GM06990 (cell line): ENCODE results near the gene GMPPA.

Experiments used
- DNase-seq: peaks from one replicate; pipeline ENCODE4 v3.0.0-alpha.2; 2011; ENCODE audit not compliant: insufficient read length; ENCODE audit errors: extremely low read depth
- H3K27me3 ChIP-seq: replicated peaks from 2 replicates; pipeline ENCODE4 v1.6.0; 2011; ENCODE audit warnings: low read length; ENCODE audit not compliant: control insufficient read depth, insufficient read depth
- H3K36me3 ChIP-seq: 2 replicates; pipeline ENCODE4 v1.5.1; 2011; ENCODE audit warnings: low read length; ENCODE audit not compliant: control insufficient read depth, insufficient read depth
- H3K4me3 ChIP-seq: replicated peaks from 2 replicates; pipeline ENCODE4 v1.5.1; 2011; ENCODE audit warnings: low read depth, mild to moderate bottlenecking, control low read depth, low read length
- TF ChIP-seq, protein P1 (sequence below): IDR thresholded peaks from 2 replicates; pipeline ENCODE4 v1.5.1; 2011; ENCODE audit warnings: low read length, control low read depth, mild to moderate bottlenecking, inconsistent platforms; ENCODE audit not compliant: insufficient read depth, poor library complexity, severe bottlenecking

The GMPPA gene

DNA sequence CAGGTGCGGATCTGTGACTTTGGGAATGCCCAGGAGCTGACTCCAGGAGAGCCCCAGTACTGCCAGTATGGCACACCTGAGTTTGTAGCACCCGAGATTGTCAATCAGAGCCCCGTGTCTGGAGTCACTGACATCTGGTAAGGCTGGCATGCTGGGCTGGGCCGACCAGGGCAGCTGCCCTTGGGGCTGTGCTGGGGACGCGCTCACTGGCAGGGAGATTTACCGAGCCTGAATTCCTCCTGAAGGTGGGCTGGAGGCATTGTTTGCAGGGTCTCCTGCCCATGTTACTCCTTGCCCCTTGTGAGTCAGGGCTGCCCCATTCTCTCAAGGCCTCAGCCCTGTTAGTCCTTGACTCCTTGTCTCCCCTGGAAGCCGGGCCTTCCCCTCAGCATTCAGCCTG, 18.7 kb upstream of the GMPPA start:
- TF ChIP-seq, protein P1, sequence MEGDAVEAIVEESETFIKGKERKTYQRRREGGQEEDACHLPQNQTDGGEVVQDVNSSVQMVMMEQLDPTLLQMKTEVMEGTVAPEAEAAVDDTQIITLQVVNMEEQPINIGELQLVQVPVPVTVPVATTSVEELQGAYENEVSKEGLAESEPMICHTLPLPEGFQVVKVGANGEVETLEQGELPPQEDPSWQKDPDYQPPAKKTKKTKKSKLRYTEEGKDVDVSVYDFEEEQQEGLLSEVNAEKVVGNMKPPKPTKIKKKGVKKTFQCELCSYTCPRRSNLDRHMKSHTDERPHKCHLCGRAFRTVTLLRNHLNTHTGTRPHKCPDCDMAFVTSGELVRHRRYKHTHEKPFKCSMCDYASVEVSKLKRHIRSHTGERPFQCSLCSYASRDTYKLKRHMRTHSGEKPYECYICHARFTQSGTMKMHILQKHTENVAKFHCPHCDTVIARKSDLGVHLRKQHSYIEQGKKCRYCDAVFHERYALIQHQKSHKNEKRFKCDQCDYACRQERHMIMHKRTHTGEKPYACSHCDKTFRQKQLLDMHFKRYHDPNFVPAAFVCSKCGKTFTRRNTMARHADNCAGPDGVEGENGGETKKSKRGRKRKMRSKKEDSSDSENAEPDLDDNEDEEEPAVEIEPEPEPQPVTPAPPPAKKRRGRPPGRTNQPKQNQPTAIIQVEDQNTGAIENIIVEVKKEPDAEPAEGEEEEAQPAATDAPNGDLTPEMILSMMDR = no peak
- H3K27me3 ChIP-seq = peaks cover 3% of the 10 kb centered on the region; the same call in 1 of the 2 replicates
- DNase-seq = no peak

DNA sequence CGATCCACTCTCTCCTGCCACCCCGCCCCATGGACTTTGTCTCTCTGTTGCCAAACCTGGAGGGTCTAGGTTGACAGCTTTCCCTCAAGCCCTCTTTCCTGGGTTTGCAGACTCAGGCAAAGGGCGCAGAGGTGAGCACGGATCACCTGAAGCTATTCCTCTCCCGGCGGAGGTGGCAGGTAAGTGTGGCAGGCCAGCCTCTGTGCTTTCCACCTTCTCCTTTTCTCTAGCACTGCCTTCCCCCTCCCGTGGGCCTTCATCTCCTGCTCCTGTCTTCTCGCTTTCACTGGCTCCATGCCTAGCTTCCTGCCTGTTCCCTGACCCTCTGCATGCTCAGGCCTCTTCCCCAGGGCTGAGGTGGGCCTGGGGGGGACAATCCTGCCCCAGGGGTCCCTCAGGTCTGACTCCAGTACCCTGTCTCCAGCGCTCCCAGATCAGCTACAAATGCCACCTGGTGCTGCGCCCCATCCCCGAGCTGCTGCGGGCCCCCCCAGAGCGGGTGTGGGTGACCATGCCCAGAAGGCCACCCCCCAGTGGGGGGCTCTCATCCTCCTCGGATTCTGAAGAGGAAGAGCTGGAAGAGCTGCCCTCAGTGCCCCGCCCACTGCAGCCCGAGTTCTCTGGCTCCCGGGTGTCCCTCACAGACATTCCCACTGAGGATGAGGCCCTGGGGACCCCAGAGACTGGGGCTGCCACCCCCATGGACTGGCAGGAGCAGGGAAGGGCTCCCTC, 15.9 kb upstream of the GMPPA start:
- TF ChIP-seq, protein P1 = no peak
- Histone ChIP-seq H3K4me3 (no peak overlapping the region), H3K36me3 (no peaks in the 10 kb centered on the region), H3K27me3 (peaks cover 3% of the 10 kb centered on the region; the same call in 1 of the 2 replicates)
- DNase-seq = no peak

More for the DNA sequence above, 18.7 kb upstream of the GMPPA start:
- Histone ChIP-seq H3K4me3 (no peak overlapping the region), H3K36me3 (no peaks in the 10 kb centered on the region)

DNA sequence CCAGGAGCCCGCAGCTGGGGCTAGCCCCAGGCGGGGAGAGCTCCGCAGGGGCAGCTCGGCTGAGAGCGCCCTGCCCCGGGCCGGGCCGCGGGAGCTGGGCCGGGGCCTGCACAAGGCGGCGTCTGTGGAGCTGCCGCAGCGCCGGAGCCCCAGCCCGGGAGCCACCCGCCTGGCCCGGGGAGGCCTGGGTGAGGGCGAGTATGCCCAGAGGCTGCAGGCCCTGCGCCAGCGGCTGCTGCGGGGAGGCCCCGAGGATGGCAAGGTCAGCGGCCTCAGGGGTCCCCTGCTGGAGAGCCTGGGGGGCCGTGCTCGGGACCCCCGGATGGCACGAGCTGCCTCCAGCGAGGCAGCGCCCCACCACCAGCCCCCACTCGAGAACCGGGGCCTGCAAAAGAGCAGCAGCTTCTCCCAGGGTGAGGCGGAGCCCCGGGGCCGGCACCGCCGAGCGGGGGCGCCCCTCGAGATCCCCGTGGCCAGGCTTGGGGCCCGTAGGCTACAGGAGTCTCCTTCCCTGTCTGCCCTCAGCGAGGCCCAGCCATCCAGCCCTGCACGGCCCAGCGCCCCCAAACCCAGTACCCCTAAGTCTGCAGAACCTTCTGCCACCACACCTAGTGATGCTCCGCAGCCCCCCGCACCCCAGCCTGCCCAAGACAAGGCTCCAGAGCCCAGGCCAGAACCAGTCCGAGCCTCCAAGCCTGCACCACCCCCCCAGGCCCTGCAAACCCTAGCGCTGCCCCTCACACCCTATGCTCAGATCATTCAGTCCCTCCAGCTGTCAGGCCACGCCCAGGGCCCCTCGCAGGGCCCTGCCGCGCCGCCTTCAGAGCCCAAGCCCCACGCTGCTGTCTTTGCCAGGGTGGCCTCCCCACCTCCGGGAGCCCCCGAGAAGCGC, 15.0 kb upstream of the GMPPA start:
- peaks cover 3% of the 10 kb centered on the region; the same call in 1 of the 2 replicates for H3K27me3 ChIP-seq
- TF ChIP-seq, protein P1 = peak; percentile 4
- H3K36me3 ChIP-seq = no peaks in the 10 kb centered on the region
- H3K4me3 ChIP-seq = no peak overlapping the region
- no peak for DNase-seq

DNA sequence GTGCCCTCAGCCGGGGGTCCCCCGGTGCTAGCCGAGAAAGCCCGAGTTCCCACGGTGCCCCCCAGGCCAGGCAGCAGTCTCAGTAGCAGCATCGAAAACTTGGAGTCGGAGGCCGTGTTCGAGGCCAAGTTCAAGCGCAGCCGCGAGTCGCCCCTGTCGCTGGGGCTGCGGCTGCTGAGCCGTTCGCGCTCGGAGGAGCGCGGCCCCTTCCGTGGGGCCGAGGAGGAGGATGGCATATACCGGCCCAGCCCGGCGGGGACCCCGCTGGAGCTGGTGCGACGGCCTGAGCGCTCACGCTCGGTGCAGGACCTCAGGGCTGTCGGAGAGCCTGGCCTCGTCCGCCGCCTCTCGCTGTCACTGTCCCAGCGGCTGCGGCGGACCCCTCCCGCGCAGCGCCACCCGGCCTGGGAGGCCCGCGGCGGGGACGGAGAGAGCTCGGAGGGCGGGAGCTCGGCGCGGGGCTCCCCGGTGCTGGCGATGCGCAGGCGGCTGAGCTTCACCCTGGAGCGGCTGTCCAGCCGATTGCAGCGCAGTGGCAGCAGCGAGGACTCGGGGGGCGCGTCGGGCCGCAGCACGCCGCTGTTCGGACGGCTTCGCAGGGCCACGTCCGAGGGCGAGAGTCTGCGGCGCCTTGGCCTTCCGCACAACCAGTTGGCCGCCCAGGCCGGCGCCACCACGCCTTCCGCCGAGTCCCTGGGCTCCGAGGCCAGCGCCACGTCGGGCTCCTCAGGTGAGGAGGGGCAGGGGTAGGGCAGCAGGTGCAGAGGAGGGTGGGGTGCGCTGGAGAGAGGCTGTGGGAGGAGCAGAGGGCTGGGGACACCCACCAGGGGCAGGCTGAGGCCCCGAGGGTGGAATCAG, 14.1 kb upstream of the GMPPA start:
- peaks cover 1% of the 10 kb centered on the region; the same call in 1 of the 2 replicates for H3K27me3 ChIP-seq
- DNase-seq = no peak
- TF ChIP-seq, protein P1 = no peak
- no peak overlapping the region for H3K4me3 ChIP-seq
- H3K36me3 ChIP-seq = no peaks in the 10 kb centered on the region

DNA sequence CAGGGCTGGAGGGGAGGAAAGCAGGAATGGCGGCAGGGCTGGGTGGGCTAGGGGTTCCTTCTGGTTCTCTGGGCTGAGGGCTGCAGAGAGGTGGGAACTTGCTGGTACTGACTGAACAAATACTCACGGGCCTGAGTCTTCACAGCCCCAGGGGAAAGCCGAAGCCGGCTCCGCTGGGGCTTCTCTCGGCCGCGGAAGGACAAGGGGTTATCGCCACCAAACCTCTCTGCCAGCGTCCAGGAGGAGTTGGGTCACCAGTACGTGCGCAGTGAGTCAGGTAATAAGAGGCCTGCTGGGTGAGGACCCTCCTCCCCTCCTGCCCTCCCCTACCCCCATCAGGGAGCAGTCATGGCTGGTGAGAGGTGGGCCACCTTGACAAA, 13.5 kb upstream of the GMPPA start:
- TF ChIP-seq, protein P1 = no peak
- Histone ChIP-seq H3K27me3 (peaks cover 1% of the 10 kb centered on the region; the same call in 1 of the 2 replicates), H3K36me3 (no peaks in the 10 kb centered on the region), H3K4me3 (no peak overlapping the region)
- DNase-seq = no peak
